HPDE6-E6E7 (cell line): ENCODE results near the gene IPO11.
"Not testable (repeated sequence)": the region's sequence is repeated elsewhere in the genome, so short reads cannot be mapped to it uniquely, and the experiment has no call there.

Experiments used
- DNase-seq: peaks from one replicate; pipeline ENCODE4 v3.0.0; 2011; ENCODE audit warnings: missing footprints; ENCODE audit errors: extremely low spot score

Gene IPO11

DNA sequence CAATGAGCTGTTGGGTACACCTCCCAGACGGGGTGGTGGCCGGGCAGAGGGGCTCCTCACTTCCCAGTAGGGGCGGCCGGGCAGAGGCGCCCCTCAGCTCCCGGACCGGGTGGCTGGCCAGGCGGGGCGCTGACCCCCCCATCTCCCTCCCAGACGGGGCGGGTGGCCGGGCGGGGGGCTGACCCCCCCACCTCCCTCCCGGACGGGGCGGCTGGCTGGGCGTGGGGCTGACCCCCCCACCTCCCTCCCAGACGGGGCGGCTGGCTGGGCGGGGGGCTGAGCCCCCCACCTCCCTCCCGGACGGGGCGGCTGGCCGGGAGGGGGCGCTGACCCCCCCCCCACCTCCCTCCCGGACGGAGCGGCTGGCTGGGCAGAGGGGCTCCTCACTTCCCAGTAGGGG is 100.5 kb downstream of the IPO11 start:
- DNase-seq, result not testable (repeated sequence)

DNA sequence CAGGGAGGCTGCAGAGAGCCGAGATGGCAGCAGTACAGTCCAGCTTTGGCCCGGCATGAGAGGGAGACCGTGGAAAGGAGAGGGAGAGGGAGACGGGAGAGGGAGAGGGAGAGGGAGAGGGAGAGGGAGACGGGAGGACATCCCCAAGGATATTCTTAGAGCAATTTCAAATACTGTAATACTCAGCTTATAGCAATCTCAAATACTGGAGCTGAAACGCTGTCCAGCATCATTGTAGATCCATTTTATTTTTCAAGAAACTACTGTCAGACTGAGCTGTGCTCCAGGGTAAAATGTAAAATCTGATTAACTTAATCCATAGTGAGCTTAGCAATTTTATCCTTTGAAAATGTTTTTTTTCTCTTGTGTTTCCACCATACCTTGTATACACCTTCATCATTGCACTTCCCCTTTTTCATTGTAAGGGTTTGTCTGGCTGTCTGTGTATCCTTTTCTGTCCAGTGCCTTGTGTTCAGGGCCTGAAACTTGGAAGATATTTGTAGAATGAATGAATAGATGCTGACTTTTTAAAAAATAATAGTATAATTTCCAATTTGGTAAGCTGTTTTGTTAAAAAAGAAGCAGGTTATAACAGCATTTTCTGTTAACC is 102.1 kb downstream of the IPO11 start:
- no peak for DNase-seq

DNA sequence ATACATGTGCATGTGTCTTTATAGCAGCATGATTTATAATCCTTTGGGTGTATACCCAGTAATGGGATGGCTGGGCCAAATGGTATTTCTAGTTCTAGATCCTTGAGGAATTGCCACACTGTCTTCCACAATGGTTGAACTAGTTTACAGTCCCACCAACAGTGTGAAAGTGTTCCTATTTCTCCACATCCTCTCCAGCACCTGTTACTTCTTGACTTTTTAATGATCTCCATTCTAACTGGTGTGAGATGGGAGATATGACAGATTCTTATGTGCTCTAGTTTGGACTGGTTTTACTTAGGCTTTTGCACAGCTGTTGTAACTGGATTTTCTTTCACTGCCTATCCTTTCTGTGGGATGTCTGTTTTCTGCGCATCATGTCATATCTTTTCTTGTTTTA is 108.2 kb downstream of the IPO11 start:
- not testable (repeated sequence) for DNase-seq

DNA sequence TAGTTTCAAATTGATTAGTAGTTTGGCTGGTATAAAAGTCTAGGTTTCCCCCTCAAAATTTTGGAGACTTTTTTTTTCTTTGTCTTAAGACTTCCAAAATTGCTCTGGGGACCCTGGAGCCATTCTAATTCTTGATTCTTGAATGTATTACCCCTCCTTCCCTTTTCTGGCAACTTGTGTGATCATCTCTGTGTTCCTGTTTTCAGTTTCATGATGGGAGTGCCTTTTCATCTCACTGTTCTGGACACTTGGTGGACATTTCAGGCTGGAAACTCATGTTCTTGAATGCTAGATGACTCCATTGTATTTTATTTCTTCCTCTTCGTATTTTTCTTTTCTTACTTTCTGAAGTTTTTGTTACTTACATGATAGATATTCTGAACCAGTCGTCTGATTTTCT is 108.8 kb downstream of the IPO11 start:
- no peak for DNase-seq

DNA sequence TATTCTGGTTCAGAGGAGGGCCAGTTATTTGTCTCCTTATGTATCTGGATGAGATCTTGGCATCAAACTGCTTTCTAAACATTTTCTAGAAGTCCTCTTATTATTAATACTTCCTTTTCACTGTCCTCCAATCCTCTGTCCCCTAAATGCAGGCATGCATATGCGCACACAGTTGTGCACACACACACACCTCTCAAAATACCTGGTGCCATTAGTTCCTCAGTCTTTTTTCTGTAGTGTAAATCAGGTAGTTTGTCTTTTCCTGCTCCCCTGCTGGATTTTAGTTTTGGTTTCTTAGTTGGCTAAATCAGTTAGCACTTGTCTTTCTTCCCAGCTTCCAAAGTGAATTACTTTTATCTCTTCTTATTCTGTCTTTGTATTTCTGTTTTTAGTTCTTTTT is 110.2 kb downstream of the IPO11 start:
- no peak for DNase-seq

DNA sequence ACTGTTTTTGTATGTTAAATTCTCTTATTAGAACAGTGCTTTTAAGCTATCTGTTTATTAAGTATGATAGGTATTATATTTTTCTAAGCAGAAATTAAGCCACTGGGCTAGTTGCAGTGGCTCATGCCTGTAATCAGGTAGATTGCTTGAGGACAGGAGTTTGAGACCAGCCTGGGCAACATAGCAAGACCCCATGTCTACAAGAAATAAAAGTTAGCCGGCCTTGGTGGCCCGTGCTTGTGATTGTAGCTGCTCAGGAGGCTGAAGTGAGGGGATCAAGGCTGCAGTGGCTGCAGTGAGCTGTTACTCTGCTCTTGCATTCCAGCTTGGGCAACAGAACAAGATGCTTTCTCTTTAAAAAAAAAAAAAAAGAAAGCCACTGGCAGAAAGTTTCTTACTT is 121.0 kb downstream of the IPO11 start:
- DNase-seq, result no peak

DNA sequence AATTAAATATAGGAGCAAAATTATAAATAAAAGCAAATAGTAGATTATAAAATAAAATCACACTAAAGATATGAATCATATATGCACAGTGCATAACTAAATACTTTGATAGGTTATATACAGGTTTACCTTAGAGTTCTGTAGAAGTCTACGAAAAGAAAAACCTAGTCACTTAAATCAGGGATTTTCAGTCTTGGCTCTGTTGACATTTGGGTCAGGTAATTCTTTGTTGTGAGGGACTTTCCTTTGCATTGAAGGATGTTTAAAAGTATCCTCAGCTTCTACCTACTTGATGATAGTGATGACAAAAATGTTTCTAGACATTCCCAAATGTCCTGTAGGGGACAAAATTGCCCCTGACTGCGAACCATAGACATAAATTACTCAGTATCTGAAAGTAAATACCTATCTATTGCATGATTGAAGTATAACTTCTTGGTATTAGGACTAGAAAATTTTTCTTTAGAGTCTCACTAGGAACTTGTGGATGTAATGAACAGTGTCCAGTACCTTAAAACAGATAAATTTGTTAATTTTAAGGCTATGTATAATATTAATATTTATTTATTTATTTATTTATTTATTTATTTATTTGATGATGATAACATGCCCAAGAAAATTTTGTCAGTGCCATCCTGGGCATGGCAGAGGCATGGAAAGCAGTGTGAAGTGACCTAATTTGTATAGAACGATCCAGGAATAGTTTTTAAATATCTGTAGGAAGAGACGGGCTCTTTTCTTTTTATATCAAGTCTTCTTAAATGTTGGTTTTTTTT is 122.1 kb downstream of the IPO11 start:
- DNase-seq, result no peak

DNA sequence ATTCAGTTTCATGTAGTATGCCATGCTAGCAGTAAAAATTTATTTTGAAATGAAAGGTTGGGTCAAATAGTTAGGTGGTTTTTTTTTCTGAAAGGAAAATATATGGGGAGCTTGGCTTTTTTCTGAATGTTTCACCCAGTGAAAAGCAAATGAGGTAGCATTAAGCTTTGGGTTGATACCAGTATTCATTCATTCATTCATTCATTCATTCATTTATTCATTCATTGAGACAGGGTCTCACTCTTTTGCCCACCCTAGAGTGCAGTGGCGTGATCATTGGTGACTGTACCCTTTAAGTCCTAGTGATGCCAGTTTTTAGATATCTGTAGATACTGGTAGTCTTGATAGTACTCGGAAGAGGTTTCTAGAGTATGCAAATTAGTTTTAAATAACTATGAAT is 123.7 kb downstream of the IPO11 start:
- no peak for DNase-seq

DNA sequence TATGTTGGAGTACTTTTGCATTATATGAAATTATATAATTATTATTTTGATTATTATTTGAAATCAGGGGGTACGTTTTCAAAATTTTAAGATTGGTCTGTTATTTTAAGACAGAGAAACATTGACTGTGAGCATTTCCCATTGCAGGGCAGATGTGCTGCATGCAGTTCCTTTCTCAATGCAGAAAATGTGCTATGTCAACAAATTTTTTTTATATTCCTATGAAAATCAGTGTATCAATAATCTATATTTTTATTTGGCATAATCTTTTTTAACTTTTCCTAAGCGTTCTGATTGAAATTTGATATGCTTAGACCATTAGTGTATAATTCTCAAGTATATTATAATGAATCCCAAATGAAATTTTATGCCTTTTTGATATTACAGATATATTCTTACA is 124.2 kb downstream of the IPO11 start:
- DNase-seq, result no peak

DNA sequence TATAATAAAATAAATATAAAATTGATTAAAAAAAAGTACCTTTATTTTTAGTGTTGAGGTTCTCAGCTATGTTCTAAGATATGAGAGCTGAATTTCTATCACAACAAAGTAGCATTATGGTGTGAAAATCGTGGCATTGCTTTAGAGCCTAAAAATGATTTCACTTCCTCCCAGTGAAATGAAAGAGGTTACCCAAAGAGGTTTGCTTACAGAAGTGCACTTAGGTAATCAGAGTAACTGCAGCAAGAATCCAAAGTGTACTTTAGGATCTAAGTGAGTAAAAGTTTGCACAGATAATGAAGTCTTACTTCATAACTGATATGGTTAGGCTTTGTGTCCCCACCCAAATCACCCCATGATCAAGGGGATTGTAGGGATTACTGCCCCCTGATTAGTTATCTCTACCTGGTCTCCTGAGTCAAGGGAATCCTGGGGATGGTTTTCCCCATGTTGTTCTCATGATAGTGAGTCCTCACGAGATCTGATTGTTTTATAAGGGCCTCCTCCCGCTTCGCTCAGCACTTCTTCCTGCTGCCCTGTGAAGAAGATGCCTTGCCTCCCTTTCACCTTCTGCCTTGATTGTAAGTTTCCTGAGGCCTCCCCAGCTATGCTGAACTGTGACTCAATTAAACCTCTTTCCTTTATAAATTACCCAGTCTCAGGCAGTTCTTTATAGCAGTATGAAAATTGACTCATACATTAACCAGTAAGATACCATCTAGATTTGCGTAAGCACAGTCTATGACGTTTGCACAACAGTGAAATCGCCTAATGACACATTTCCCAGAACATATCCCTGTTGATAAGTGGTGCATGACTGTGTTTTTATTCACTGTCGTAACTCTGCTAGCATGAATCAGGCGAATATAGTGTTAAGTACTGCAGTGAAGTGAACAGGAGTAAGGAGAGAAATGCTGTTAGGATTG is 125.7 kb downstream of the IPO11 start:
- DNase-seq, result no peak

DNA sequence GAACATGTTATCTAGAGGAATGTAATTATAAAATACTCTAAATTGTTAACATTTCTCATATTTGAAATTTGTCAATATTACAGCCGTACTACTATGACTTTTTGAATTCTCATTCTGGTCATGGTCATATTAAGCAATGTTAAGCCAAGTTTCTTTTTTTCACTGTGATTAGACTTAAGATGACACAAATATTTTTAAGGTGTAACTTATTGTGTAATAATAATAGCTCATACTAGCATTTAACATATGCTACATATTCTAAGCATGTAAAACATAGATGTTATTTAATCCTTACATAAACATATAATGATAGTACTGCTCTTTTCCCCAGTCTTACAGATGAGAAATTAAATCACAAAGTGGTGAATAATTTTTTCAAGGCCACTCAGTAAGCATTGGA is 130.2 kb downstream of the IPO11 start:
- no peak for DNase-seq

DNA sequence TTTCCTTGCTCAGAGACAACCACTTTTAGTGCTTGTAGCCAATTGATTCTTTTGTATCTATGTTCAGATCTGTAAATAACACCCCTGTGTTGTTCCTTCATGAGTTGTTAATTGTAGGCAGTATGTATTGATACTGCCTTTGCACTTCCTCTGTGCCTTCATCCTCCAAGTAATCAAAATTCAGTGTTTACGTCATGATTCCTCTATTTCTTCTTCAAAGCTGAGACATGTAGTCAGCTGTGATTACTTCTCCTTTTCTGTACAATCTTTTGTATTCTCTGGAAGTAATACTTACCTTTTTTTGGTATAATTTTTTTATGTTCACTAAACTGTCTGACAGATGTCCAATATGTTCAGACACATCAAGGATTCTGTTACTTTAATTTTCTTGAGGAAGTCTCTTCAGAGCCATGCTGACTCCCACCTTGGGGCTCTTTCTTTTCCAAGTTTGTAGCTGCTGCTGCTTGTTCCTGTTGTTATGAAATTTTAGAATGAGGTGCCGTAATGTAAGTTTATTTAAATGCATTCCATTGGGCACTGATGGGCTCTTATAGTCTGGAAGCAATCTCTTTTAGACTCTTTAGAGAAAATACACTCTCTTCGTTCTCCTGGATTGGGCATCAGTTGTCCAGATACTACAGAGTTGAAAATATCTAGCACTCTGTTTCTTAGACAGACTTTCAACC is 135.5 kb downstream of the IPO11 start:
- no peak for DNase-seq

DNA sequence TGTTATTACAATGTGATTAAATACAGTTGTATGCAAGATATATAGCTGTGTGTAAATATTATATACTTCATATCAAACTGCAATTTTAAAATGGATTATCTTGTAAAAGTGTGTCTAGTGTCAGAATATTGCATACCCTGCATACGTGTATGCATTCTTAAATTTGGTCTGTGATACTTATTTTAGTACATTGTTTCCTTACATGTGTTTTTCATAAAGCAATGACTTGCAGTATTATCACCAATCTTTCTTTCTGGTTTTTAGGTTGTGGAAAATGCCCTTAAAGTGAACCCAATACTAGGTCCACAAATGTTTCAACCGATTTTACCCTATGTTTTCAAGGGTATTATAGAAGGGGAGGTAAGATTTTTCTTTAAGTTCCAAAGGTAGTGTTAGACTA is 137.5 kb downstream of the IPO11 start:
- DNase-seq, result no peak

DNA sequence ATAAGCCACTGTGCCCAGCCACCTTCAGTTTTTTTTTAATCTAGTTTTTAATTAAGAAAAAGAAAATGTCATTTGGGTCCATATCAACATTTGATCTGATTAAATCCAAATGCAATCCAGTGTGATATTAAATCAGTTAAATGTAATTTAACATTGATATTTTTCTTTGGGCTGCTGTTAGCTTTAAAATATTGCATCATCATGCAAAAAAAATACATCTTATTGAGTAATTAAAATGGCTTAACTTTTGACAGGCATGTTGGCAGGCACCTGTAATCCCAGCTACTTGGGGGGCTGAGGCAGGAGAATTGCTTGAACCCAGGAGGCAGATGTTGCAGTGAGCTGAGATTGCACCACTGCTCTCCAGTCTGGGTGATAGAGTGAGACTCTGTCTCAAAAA is 143.4 kb downstream of the IPO11 start:
- no peak for DNase-seq

DNA sequence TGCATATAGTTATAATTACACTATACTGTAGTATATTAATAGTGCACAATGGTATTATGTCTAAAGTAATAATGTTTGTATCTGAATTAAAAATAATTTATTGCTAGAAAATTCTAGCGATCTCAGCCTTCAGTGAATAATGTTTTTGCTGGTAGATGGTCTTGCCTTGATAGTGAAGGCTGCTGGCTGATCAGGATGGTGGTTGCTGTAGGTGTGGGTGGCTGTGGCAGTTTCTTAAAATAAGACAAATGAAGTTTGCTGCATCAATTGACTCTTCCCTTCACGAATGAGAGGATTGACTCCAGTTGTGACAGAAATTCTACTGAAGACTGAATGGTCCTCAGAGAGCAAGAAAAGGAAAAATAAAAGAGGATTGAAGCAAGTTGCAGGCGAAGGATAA is 146.4 kb downstream of the IPO11 start:
- no peak for DNase-seq

DNA sequence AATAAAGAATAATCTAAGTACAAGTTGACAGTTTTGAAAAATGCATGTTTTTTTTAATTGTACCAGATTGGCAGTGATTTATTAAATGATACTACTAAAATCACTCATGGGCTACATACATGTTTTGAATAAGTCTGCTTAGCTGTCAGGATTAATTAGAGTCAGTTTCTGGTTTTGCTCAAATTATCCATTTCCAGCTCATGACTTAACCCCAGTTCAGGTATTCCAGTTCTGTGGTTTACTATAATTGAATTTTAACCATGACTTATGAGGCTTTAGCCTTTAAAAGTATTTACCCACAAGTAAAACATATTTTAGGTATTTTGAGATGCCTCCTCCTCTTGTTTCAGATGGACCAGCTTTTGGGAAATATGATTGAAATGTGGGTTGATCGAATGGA is 148.2 kb downstream of the IPO11 start:
- no peak for DNase-seq

DNA sequence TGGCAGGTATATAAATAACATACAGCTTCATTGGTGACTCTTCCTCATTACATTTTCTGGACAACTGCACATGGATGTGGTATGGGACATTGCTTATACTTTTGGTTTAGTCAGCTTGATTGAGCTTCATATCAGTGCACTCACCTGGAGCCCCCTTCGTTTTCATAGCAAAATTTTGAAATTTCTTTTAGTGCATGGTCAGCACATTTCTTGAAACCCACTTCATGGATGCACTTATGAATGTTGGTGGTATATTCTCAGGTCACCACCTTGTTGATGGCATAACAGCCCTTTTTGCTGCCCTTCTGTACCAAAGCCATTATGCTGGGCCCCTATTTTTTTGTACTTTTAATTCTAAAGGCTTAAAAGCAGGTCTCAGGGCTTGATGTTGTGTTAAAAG is 149.3 kb downstream of the IPO11 start:
- no peak for DNase-seq

DNA sequence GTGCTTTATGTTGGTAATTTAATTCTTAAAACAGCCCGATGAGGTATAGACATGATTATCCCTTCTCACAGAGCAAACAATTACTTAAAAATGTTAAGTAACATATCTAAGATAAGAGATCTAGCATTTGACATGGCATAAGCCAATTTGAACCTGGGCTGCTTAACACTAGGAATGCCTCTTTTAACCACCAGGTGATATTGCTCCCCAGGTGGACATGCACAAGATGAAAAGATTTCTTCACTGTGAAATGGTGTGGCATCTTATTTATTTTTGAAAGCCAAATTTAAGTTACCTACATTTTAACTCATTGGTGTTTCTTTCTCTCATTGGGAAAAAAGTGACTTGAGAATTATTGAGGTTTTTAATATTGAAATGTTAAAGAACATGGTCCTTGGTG is 150.3 kb downstream of the IPO11 start:
- DNase-seq, result no peak

DNA sequence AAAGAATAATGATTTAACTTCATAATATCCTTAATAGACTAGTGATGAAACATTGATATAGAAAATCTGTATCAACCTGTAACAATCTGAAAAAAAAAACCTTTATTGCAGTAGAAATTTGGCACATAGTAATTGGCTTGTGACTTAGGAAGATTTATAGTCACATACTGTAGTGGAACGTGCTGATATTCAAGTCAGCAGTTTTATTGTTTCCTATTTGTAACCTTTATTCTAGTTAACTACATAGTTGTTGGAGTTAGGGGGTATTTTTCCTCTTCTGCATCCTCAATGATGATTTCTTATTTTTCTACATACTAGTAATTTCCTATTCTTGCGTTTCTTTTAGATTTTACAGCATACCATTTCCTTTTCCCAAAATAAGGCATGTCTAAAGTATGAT is 151.5 kb downstream of the IPO11 start:
- no peak for DNase-seq

DNA sequence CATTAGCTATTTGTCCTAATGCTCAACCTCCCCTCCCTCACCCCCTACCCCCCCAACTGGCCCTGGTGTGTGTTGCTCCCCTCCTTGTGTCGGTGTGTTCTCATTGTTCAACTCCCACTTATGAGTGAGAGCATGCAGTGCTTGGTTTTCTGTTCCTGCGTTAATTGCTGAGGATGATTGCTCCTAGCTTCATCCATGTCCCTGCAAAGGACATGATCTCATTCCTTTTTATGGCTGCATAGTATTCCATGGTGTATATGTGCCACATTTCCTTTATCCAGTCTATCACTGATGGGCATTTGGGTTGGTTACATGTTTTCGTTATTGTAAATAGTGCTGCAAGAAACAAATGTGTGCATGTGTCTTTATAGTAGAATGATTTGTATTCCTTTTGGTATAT is 153.2 kb downstream of the IPO11 start:
- not testable (repeated sequence) for DNase-seq

DNA sequence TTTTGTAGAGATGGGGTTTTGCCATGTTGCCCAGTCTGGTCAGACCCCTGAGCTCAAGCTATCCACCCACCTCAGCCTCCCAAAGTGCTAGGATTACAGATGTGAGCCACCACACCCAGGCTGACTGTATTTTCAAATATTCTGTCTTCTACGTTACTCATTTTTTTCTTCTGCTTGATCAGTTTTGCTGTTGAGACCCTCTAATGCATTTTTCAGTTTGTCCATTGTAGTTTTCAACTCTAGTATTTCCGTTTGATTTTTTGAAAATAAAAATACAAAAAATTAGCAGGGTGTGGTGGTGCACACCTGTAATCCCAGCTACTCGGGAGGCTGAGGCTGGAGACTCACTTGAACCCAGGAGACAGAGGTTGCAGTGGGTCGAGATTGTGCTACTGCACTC is 155.6 kb downstream of the IPO11 start:
- no peak for DNase-seq

DNA sequence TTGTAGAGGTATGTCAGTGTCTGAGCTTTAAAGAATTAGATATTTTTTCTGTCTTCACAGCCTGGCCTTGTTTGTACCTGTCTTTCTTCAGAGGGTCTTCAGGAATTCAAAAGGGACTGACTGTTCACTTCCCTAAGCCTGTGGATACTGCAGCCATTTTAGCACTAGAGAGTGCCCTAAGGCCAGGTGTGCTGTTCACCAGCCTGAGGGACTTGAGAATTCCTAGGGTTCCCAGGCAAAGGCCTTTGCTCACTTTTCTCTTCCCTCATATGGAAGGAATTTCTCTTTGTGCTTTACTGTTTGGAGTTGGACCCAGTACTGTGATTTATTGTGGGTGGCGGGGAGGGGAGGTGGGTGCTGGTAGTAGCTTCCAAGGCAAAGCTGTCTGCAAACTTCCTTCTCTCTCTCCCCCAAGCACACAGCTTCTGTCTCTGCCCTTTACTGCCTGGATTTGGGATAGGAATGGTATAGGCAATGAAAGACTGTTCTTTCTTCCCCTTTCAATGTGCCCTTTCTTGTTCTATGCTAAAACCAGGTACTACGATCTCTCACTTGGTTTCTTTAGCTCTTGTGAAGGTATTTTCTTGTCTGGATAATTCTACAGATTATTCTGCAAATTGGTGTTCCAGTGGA is 156.4 kb downstream of the IPO11 start:
- DNase-seq, result no peak
